Common myeloid progenitor, CD34-positive (primary cell): ENCODE measurements around the gene ABO.
"Not testable (repeated sequence)": the region's sequence is repeated elsewhere in the genome, so short reads cannot be mapped to it uniquely, and the experiment has no call there.

Experiments
- CTCF ChIA-PET: fragments of 350-600 bp; sonication (Branson Sonifier 250); formaldehyde crosslinking; loops from one replicate; lab custom pipeline; 2021; ENCODE audit warnings: antibody characterized with exemption; lab: Charles Lee
- POLR2A ChIA-PET: fragments of 350-600 bp; sonication (Branson Sonifier 250); formaldehyde crosslinking; loops from one replicate; lab custom pipeline; 2021; ENCODE audit warnings: antibody characterized with exemption; lab: Charles Lee
- DNase-seq, 3 donors: peaks; one replicate each; pipeline versions ENCODE4 v3.0.0 to v3.0.0-alpha.2; 2013
- H3K27ac ChIP-seq, 2 experiments: 1 replicate in 1 of 2; 2 replicates in 1 of 2; pipeline ENCODE4 v1.7.0; 2013; ENCODE audit warnings: inconsistent platforms in 2 of 2, low read length in 2 of 2, mild to moderate bottlenecking in 2 of 2, low read depth in 1 of 2, moderate library complexity in 1 of 2; ENCODE audit not compliant: severe bottlenecking in 2 of 2, insufficient read depth in 1 of 2, poor library complexity in 1 of 2
- H3K27me3 ChIP-seq, 5 experiments: replicated peaks in 2 of 5; 1 replicate in 3 of 5; 2 replicates in 2 of 5; pipeline versions ENCODE4 v1.6.1 to v1.7.0; 2013; ENCODE audit warnings: low read length in 4 of 5, mild to moderate bottlenecking in 2 of 5, moderate library complexity in 2 of 5, inconsistent platforms in 1 of 5; ENCODE audit not compliant: insufficient read depth in 5 of 5, control insufficient read depth in 4 of 5
- H3K36me3 ChIP-seq, 4 experiments: 1 replicate in 2 of 4; 2 replicates in 2 of 4; pipeline versions ENCODE4 v1.6.1 to v1.7.0; 2013; ENCODE audit warnings: low read length in 3 of 4, control low read depth in 1 of 4, mild to moderate bottlenecking in 1 of 4; ENCODE audit not compliant: control insufficient read depth in 4 of 4, insufficient read depth in 4 of 4
- H3K4me1 ChIP-seq, 4 experiments: 1 replicate in 3 of 4; 2 replicates in 1 of 4; pipeline versions ENCODE4 v1.6.1 to v1.7.1; 2013; ENCODE audit warnings: low read length in 3 of 4, mild to moderate bottlenecking in 3 of 4, control low read depth in 1 of 4, inconsistent platforms in 1 of 4, moderate library complexity in 1 of 4; ENCODE audit not compliant: control insufficient read depth in 4 of 4, insufficient read depth in 4 of 4; ENCODE audit errors: control extremely low read depth in 1 of 4
- H3K4me3 ChIP-seq, 7 experiments: 1 replicate in 4 of 7; 2 replicates in 3 of 7; pipeline versions ENCODE4 v1.5.1 to v1.7.0; 2013; ENCODE audit warnings: mild to moderate bottlenecking in 7 of 7, low read length in 6 of 7, moderate library complexity in 6 of 7, inconsistent platforms in 2 of 7, low read depth in 2 of 7, control low read depth in 1 of 7; ENCODE audit not compliant: insufficient read depth in 4 of 7, control insufficient read depth in 1 of 7; ENCODE audit errors: extremely low read depth in 1 of 7
- H3K9me3 ChIP-seq, 5 experiments: 1 replicate in 4 of 5; 2 replicates in 1 of 5; pipeline versions ENCODE4 v1.6.1 to v1.7.1; 2013; ENCODE audit warnings: low read length in 4 of 5, mild to moderate bottlenecking in 2 of 5, inconsistent platforms in 1 of 5, low read depth in 1 of 5, moderate library complexity in 1 of 5; ENCODE audit not compliant: control insufficient read depth in 4 of 5, insufficient read depth in 2 of 5; ENCODE audit errors: control extremely low read depth in 1 of 5
- WGBS: methylation state at CpG from one replicate; pipeline ENCODE4 v1.1.5; 2013; ENCODE audit not compliant: insufficient coverage; 5-methylcytosine and 5-hydroxymethylcytosine counted together

ABO gene

GRCh38 chr9:133221177-133221809, 53.7 kb downstream of the ABO start:
- peaks cover 0 to 1% (median 0%) of the 10 kb centered on the region in 5 experiments for H3K9me3 ChIP-seq
- 91% methylated on average over 6 of the region's 12 CpGs for WGBS
- CTCF ChIA-PET, result no interaction called here

GRCh38 chr9:133218049-133218975, 56.7 kb downstream of the ABO start:
- H3K4me1 ChIP-seq, H3K4me3 ChIP-seq, DNase-seq, H3K27ac ChIP-seq, H3K36me3 ChIP-seq, POLR2A ChIA-PET, H3K9me3 ChIP-seq, CTCF ChIA-PET: not testable (repeated sequence)
- H3K27me3 ChIP-seq, result peaks cover 0 to 17% (median 0%) of the 10 kb centered on the region in 5 experiments
- WGBS, result 91% methylated on average over 16 of the region's 19 CpGs

More at GRCh38 chr9:133221177-133221809, 53.7 kb downstream of the ABO start:
- Histone ChIP-seq H3K4me1 (peaks cover 0 to 9% (median 2%) of the 10 kb centered on the region in 4 experiments), H3K27me3 (peaks cover 0 to 17% (median 0%) of the 10 kb centered on the region in 5 experiments), H3K27ac (no peak overlapping the region), H3K4me3 (no peak overlapping the region), H3K36me3 (no peaks in the 10 kb centered on the region)
- POLR2A ChIA-PET, result no interaction called here
- DNase-seq, result no peak

- H3K4me1 ChIP-seq, DNase-seq, H3K4me3 ChIP-seq, H3K36me3 ChIP-seq, H3K27ac ChIP-seq, CTCF ChIA-PET, H3K9me3 ChIP-seq, POLR2A ChIA-PET: not testable (repeated sequence)
- peaks cover 0 to 17% (median 3%) of the 10 kb centered on the region in 5 experiments for H3K27me3 ChIP-seq
- WGBS, result 57% methylated on average over 6 of the region's 12 CpGs
These were observed 57.5 kb downstream of the ABO start for GRCh38 chr9:133217333-133217988.

GRCh38 chr9:133214276-133214675, 60.7 kb downstream of the ABO start:
- POLR2A ChIA-PET, H3K9me3 ChIP-seq, H3K4me3 ChIP-seq, DNase-seq, H3K4me1 ChIP-seq, H3K36me3 ChIP-seq, CTCF ChIA-PET, H3K27ac ChIP-seq: not testable (repeated sequence)
- H3K27me3 ChIP-seq, result peaks cover 0 to 17% (median 3%) of the 10 kb centered on the region in 5 experiments
- WGBS, result 84% methylated on average over 4 of the region's 4 CpGs

GRCh38 chr9:133210609-133211008, 64.4 kb downstream of the ABO start:
- POLR2A ChIA-PET, result no interaction called here
- CTCF ChIA-PET, result no interaction called here
- 100% methylated on average over 5 of the region's 7 CpGs for WGBS

GRCh38 chr9:133210202-133210532, 64.8 kb downstream of the ABO start:
- DNase-seq, result no peak
- Histone ChIP-seq H3K36me3 (no peaks in the 10 kb centered on the region), H3K27ac (no peak overlapping the region), H3K4me3 (no peak overlapping the region), H3K27me3 (peaks cover 0 to 4% (median 2%) of the 10 kb centered on the region in 5 experiments), H3K9me3 (peaks cover 0 to 8% (median 4%) of the 10 kb centered on the region in 5 experiments), H3K4me1 (no peaks in the 10 kb centered on the region)
- WGBS, result 83% methylated on average over 7 of the region's 7 CpGs
- POLR2A ChIA-PET, result no interaction called here
- CTCF ChIA-PET, result no interaction called here

More at GRCh38 chr9:133210609-133211008, 64.4 kb downstream of the ABO start:
- Histone ChIP-seq H3K27ac (no peak overlapping the region), H3K4me1 (no peaks in the 10 kb centered on the region), H3K4me3 (no peak overlapping the region), H3K9me3 (peaks cover 0 to 8% (median 4%) of the 10 kb centered on the region in 5 experiments), H3K27me3 (peaks cover 0 to 4% (median 2%) of the 10 kb centered on the region in 5 experiments), H3K36me3 (no peaks in the 10 kb centered on the region)
- no peak for DNase-seq
